H1 (cell line): ENCODE results near the gene BHLHE23. TPM values are rescaled to one million over a fixed set of nuclear protein-coding genes. Genes with fewer than 3 reads are reported as not detected.
A peak's percentile ranks its signal among the peaks of the same experiment; 100 is the strongest.

Source experiments
- CTCF ChIA-PET: fragments of 300-600 bp; sonication (Branson Sonifier 250); formaldehyde crosslinking; loops from one replicate; lab custom pipeline; 2021; ENCODE audit not compliant: partially characterized antibody; lab: Charles Lee
- POLR2A ChIA-PET: fragments of 300-600 bp; sonication (Branson Sonifier 250); formaldehyde crosslinking; loops from one replicate; lab custom pipeline; 2021; ENCODE audit warnings: inconsistent platforms; ENCODE audit not compliant: partially characterized antibody; lab: Charles Lee
- DNase-seq, 2 experiments: peaks; one replicate each; pipeline versions ENCODE4 v3.0.0 to v3.0.0-alpha.2; 2010 to 2022; ENCODE audit warnings: low spot score in 2 of 2, low read depth in 1 of 2, mixed read lengths in 1 of 2
- FAIRE-seq: peaks from 2 replicates; lab custom pipeline; 2011; peaks lifted over from hg19 to GRCh38; lab: Jason Lieb, UNC
- H2AFZ ChIP-seq: 2 replicates; pipeline ENCODE4 v1.8.1; 2012; ENCODE audit warnings: low read length, inconsistent platforms
- H2AK5ac ChIP-seq: 2 replicates; pipeline ENCODE4 v1.6.1; 2013; ENCODE audit warnings: low read depth, low read length
- H2BK120ac ChIP-seq: replicated peaks from 2 replicates; pipeline ENCODE3; 2013; ENCODE audit warnings: low read depth, low read length, inconsistent platforms
- H2BK12ac ChIP-seq: 2 replicates; pipeline ENCODE4 v1.6.1; 2013; ENCODE audit warnings: low read depth, low read length
- H2BK15ac ChIP-seq: 2 replicates; pipeline ENCODE4 v1.6.1; 2013; ENCODE audit warnings: low read length
- H2BK20ac ChIP-seq: 2 replicates; pipeline ENCODE4 v1.6.1; 2013; ENCODE audit warnings: low read length
- H2BK5ac ChIP-seq: 2 replicates; pipeline ENCODE4 v1.6.1; 2013; ENCODE audit warnings: low read depth, low read length
- H3K14ac ChIP-seq: 2 replicates; pipeline ENCODE4 v1.6.1; 2013; ENCODE audit warnings: inconsistent platforms; ENCODE audit not compliant: insufficient read length
- H3K18ac ChIP-seq: 2 replicates; pipeline ENCODE4 v1.6.1; 2013; ENCODE audit warnings: low read length; ENCODE audit errors: extremely low read depth
- H3K23ac ChIP-seq: 2 replicates; pipeline ENCODE4 v1.6.1; 2013; ENCODE audit warnings: inconsistent platforms; ENCODE audit not compliant: insufficient read length
- H3K23me2 ChIP-seq: 2 replicates; pipeline ENCODE4 v1.6.1; 2013; ENCODE audit warnings: low read depth, low read length
- H3K27ac ChIP-seq: 2 replicates; pipeline ENCODE4 v1.6.1; 2011; ENCODE audit warnings: low read depth, low read length, inconsistent platforms
- H3K27me3 ChIP-seq, 4 experiments: replicated peaks in 1 of 4; 1 replicate in 1 of 4; 2 replicates in 3 of 4; pipeline versions ENCODE4 v1.6.1 to v1.8.1; 2011 to 2013; ENCODE audit warnings: low read length in 3 of 4, mild to moderate bottlenecking in 3 of 4, inconsistent platforms in 2 of 4, mixed read lengths in 2 of 4, moderate library complexity in 1 of 4; ENCODE audit not compliant: control insufficient read depth in 3 of 4, insufficient read depth in 3 of 4; ENCODE audit errors: extremely low read depth in 1 of 4
- H3K36me3 ChIP-seq, 4 experiments: 2 replicates each; pipeline versions ENCODE4 v1.6.1 to v1.8.1; 2011 to 2013; ENCODE audit warnings: mild to moderate bottlenecking in 4 of 4, low read length in 3 of 4, moderate library complexity in 2 of 4, control low read depth in 1 of 4, inconsistent platforms in 1 of 4; ENCODE audit not compliant: insufficient read depth in 4 of 4, control insufficient read depth in 2 of 4
- H3K4ac ChIP-seq: replicated peaks from 2 replicates; pipeline ENCODE3; 2013; ENCODE audit warnings: low read length, low read depth, mixed read lengths, inconsistent platforms; ENCODE audit not compliant: insufficient read length
- H3K4me1 ChIP-seq, 4 experiments: replicated peaks in 1 of 4; 1 replicate in 1 of 4; 2 replicates in 3 of 4; pipeline versions ENCODE4 v1.6.1 to v1.8.1; 2011 to 2013; ENCODE audit warnings: low read length in 3 of 4, inconsistent platforms in 2 of 4, mixed read lengths in 1 of 4; ENCODE audit not compliant: insufficient read depth in 4 of 4, control insufficient read depth in 3 of 4
- H3K4me2 ChIP-seq, 2 experiments: 2 replicates each; pipeline versions ENCODE4 v1.6.1 to v1.8.1; 2011 to 2013; ENCODE audit warnings: low read depth in 2 of 2, low read length in 2 of 2, control low read depth in 1 of 2, inconsistent platforms in 1 of 2, mild to moderate bottlenecking in 1 of 2; ENCODE audit not compliant: insufficient read depth in 1 of 2
- H3K4me3 ChIP-seq, 4 experiments: fragments of 200-600, 300-600 bp in 1 of 4; sonication (generic), shearing (Covaris generic), sonication (Bioruptor Twin) in 1 of 4; 2 replicates each; pipeline versions ENCODE4 v1.5.1 to v1.8.1; 2011 to 2016; ENCODE audit warnings: low read length in 4 of 4, low read depth in 3 of 4, control low read depth in 2 of 4, inconsistent platforms in 2 of 4, mild to moderate bottlenecking in 2 of 4, mixed read lengths in 1 of 4, moderate library complexity in 1 of 4; ENCODE audit not compliant: insufficient read depth in 2 of 4; ENCODE audit errors: extremely low read depth in 1 of 4
- H3K56ac ChIP-seq: replicated peaks from 2 replicates; pipeline ENCODE3; 2013; ENCODE audit warnings: low read depth, mild to moderate bottlenecking, mixed read lengths, low read length, inconsistent platforms; ENCODE audit not compliant: insufficient read length
- H3K79me1 ChIP-seq: 2 replicates; pipeline ENCODE4 v1.6.1; 2013; ENCODE audit warnings: low read depth, low read length, control low read depth
- H3K79me2 ChIP-seq, 2 experiments: 2 replicates each; pipeline versions ENCODE4 v1.6.1 to v1.8.1; 2012 to 2013; ENCODE audit warnings: low read length in 2 of 2, mild to moderate bottlenecking in 2 of 2, inconsistent platforms in 1 of 2; ENCODE audit not compliant: insufficient read depth in 2 of 2, control insufficient read depth in 1 of 2
- H3K9ac ChIP-seq, 4 experiments: replicated peaks in 1 of 4; 1 replicate in 1 of 4; 2 replicates in 3 of 4; pipeline versions ENCODE4 v1.6.1 to v1.8.1; 2011 to 2013; ENCODE audit warnings: low read depth in 3 of 4, low read length in 3 of 4, control low read depth in 2 of 4, mild to moderate bottlenecking in 2 of 4, moderate library complexity in 2 of 4, inconsistent platforms in 1 of 4; ENCODE audit errors: extremely low read depth in 1 of 4
- H3K9me3 ChIP-seq, 2 experiments: 2 replicates each; pipeline versions ENCODE4 v1.6.1 to v1.8.1; 2012 to 2013; ENCODE audit warnings: mild to moderate bottlenecking in 2 of 2, moderate library complexity in 2 of 2, control low read depth in 1 of 2, inconsistent platforms in 1 of 2, low read depth in 1 of 2, low read length in 1 of 2, mixed read lengths in 1 of 2; ENCODE audit not compliant: insufficient read depth in 2 of 2
- H4K20me1 ChIP-seq, 2 experiments: replicated peaks in 1 of 2; 2 replicates each; pipeline versions ENCODE3 to v1.8.1; 2011 to 2013; ENCODE audit warnings: inconsistent platforms in 2 of 2, low read length in 2 of 2, mild to moderate bottlenecking in 1 of 2; ENCODE audit not compliant: insufficient read depth in 2 of 2, control insufficient read depth in 1 of 2
- H4K5ac ChIP-seq: 2 replicates; pipeline ENCODE4 v1.6.1; 2013; ENCODE audit warnings: low read length, low read depth, mixed read lengths, inconsistent platforms; ENCODE audit not compliant: insufficient read length
- H4K8ac ChIP-seq: 2 replicates; pipeline ENCODE4 v1.8.0; 2013; ENCODE audit warnings: mild to moderate bottlenecking, moderate library complexity, low read length, inconsistent platforms; ENCODE audit not compliant: insufficient read depth; ENCODE audit errors: extremely low read depth
- H4K91ac ChIP-seq: replicated peaks from 2 replicates; pipeline ENCODE3; 2013; ENCODE audit warnings: low read length, mixed read lengths, inconsistent platforms; ENCODE audit not compliant: insufficient read length
- BACH1 ChIP-seq: IDR thresholded peaks from 2 replicates; pipeline ENCODE4 v1.6.1; 2012; ENCODE audit warnings: low read length, improper control_type of control experiment
- SUZ12 ChIP-seq: fragments of 200-600 bp; sonication (generic); IDR thresholded peaks from 2 replicates; pipeline ENCODE4 v1.6.1; 2012; ENCODE audit warnings: mild to moderate bottlenecking, inconsistent platforms, low read length, moderate library complexity, mixed read lengths
- WGBS, 2 experiments: shearing (Covaris generic) in 1 of 2; methylation state at CpG; one replicate each; pipeline versions ENCODE4 v1.1.6 to v1.1.7; 2013 to 2015; ENCODE audit warnings: low lambda C conversion rate in 2 of 2, mixed read lengths in 2 of 2, inconsistent platforms in 1 of 2, low coverage in 1 of 2, missing lambda C conversion rate in 1 of 2; ENCODE audit not compliant: insufficient replicate concordance in 2 of 2, insufficient coverage in 1 of 2, insufficient read length in 1 of 2; ENCODE audit errors: extremely low coverage in 1 of 2, missing lambda C conversion rate in 1 of 2; 5-methylcytosine and 5-hydroxymethylcytosine counted together
- polyA plus RNA-seq, 7 experiments: library from polyadenylated mRNA; depleted of rRNA in 3 of 7; stranded (reverse) in 5 of 7; unstranded in 2 of 7; fragments of >200 nt in 5 of 7; fragments of 200-250 nt in 2 of 7; gene quantifications; 1 replicate in 5 of 7; 2 replicates in 1 of 7; 4 replicates in 1 of 7; pipeline versions ENCODE4 v1.2.1 to v1.2.3, GENCODE V29; 2011 to 2013; ENCODE audit warnings: missing spikeins in 2 of 7, mixed read lengths in 2 of 7
- total RNA-seq: library from RNA; stranded (reverse); fragmentation: NEBNext Ultra II Directional; extraction: Animal tissue kit (Norgen Biotek cat#: 25700); gene quantifications from 2 replicates; pipeline ENCODE4 v1.2.1, GENCODE V29; 2021

Gene BHLHE23
- total and polyA plus RNA-seq, 2 of the 8 experiments (the other 6 are each of a cell fraction or from before 2014, with no cell fraction given), result 0.47 TPM; not detected in 1

GRCh38 chr20:62995481-62995880 is 11.3 kb downstream of the BHLHE23 start:
- no peak overlapping the region for H3K4me2 ChIP-seq
- no peak for FAIRE-seq
- H4K20me1 ChIP-seq, result peaks cover 0 to 5% of the 10 kb centered on the region in 2 experiments
- no peak for DNase-seq
- H3K4ac ChIP-seq, result no peak overlapping the region
- H4K8ac ChIP-seq, result no peak overlapping the region
- no peaks in the 10 kb centered on the region; the same call in 1 of the 2 replicates for H3K79me1 ChIP-seq
- H2AK5ac ChIP-seq, result no peak overlapping the region
- H2BK12ac ChIP-seq, result peak overlapping the region; percentile 43; the same call in 1 of the 2 replicates
- no peak overlapping the region for H3K4me3 ChIP-seq
- no peaks in the 10 kb centered on the region for H3K23me2 ChIP-seq
- H3K9ac ChIP-seq, result no peak overlapping the region
- 0 out of 2 replicates have a peak overlapping the region, but pooled peaks have one; percentile 40 for H2BK20ac ChIP-seq
- 86% methylated on average over 11 of the region's 11 CpGs; no CpG with 5 or more reads in 1 of the 2 experiments for WGBS, 2 experiments
- H3K9me3 ChIP-seq, result no peaks in the 10 kb centered on the region
- peaks cover 0 to 13% (median 7%) of the 10 kb centered on the region in 4 experiments; a peak in 5 of 7 replicates for H3K4me1 ChIP-seq
- H2BK120ac ChIP-seq, result no peak overlapping the region
- no peak overlapping the region for H3K18ac ChIP-seq
- ChIA-PET POLR2A (interaction anchor here (2.7 kb wide), 1 partner anchor 11 kb away, joined by 9 read pairs; no protein-coding TSS in a partner anchor), CTCF (interaction anchor here (1.2 to 4.0 kb wide), 7 partner anchors 8 to 451 kb away, joined by 3 to 22 read pairs (median 8); no protein-coding TSS in a partner anchor)
- no peaks in the 10 kb centered on the region for H3K36me3 ChIP-seq
- H2AFZ ChIP-seq, result no peak overlapping the region
- H3K14ac ChIP-seq, result no peak overlapping the region
- no peak overlapping the region for H4K5ac ChIP-seq
- no peak overlapping the region for H3K27ac ChIP-seq
- H2BK5ac ChIP-seq, result no peak overlapping the region
- H2BK15ac ChIP-seq, result no peak overlapping the region
- TF ChIP-seq SUZ12 (no peak), BACH1 (no peak)
- no peak overlapping the region for H3K56ac ChIP-seq
- peaks cover 0 to 5% (median 2%) of the 10 kb centered on the region in 4 experiments; a peak in 3 of 7 replicates for H3K27me3 ChIP-seq
- H3K79me2 ChIP-seq, result no peaks in the 10 kb centered on the region
- H4K91ac ChIP-seq, result no peak overlapping the region
- H3K23ac ChIP-seq, result no peak overlapping the region
